HG02763 (cell line): ENCODE measurements around the gene SLC12A2.

Experiments
- ATAC-seq: cut with Tn5 transposase; IDR thresholded peaks from one replicate; pipeline ENCODE4 v1.9.1; 2021; ENCODE audit warnings: mild to moderate bottlenecking, moderate library complexity; ENCODE audit not compliant: unreplicated experiment

SLC12A2 gene

GRCh38 chr5:128097224-128097623 lies 13.7 kb downstream of the SLC12A2 start:
- ATAC-seq, result no peak

GRCh38 chr5:128097781-128098180 lies 14.2 kb downstream of the SLC12A2 start:
- no peak for ATAC-seq

- no peak for ATAC-seq
Observed at GRCh38 chr5:128099944-128100343, 16.4 kb downstream of the SLC12A2 start.

GRCh38 chr5:128100860-128101557 lies 17.4 kb downstream of the SLC12A2 start:
- ATAC-seq, result no peak

GRCh38 chr5:128101676-128102075 lies 18.1 kb downstream of the SLC12A2 start:
- ATAC-seq, result no peak

GRCh38 chr5:128105203-128105602 lies 21.6 kb downstream of the SLC12A2 start:
- ATAC-seq, result no peak

GRCh38 chr5:128109138-128109537 lies 25.6 kb downstream of the SLC12A2 start:
- ATAC-seq, result no peak

GRCh38 chr5:128109766-128110165 lies 26.2 kb downstream of the SLC12A2 start:
- no peak for ATAC-seq

GRCh38 chr5:128111818-128112448 lies 28.4 kb downstream of the SLC12A2 start:
- no peak for ATAC-seq

GRCh38 chr5:128116445-128116844 lies 32.9 kb downstream of the SLC12A2 start:
- ATAC-seq, result no peak

GRCh38 chr5:128118214-128118613 lies 34.6 kb downstream of the SLC12A2 start:
- ATAC-seq, result no peak

GRCh38 chr5:128121651-128122050 lies 38.1 kb downstream of the SLC12A2 start:
- no peak for ATAC-seq

GRCh38 chr5:128123936-128124335 lies 40.4 kb downstream of the SLC12A2 start:
- no peak for ATAC-seq

- no peak for ATAC-seq
Observed at GRCh38 chr5:128126241-128126640, 42.7 kb downstream of the SLC12A2 start.

- no peak for ATAC-seq
Observed at GRCh38 chr5:128132499-128132898, 48.9 kb downstream of the SLC12A2 start.

GRCh38 chr5:128135286-128135685 lies 51.7 kb downstream of the SLC12A2 start:
- ATAC-seq, result no peak

- no peak for ATAC-seq
Observed at GRCh38 chr5:128143911-128144310, 60.3 kb downstream of the SLC12A2 start.

- ATAC-seq, result no peak
Observed at GRCh38 chr5:128144491-128144890, 60.9 kb downstream of the SLC12A2 start.

GRCh38 chr5:128146671-128147070 lies 63.1 kb downstream of the SLC12A2 start:
- ATAC-seq, result no peak

GRCh38 chr5:128154943-128155342 lies 71.4 kb downstream of the SLC12A2 start:
- no peak for ATAC-seq

- no peak for ATAC-seq
Observed at GRCh38 chr5:128155776-128156175, 72.2 kb downstream of the SLC12A2 start.

GRCh38 chr5:128156521-128156920 lies 73.0 kb downstream of the SLC12A2 start:
- no peak for ATAC-seq

GRCh38 chr5:128158342-128158741 lies 74.8 kb downstream of the SLC12A2 start:
- ATAC-seq, result no peak
